ENCODE results near the gene CLEC2A.

CLEC2A gene

DNA sequence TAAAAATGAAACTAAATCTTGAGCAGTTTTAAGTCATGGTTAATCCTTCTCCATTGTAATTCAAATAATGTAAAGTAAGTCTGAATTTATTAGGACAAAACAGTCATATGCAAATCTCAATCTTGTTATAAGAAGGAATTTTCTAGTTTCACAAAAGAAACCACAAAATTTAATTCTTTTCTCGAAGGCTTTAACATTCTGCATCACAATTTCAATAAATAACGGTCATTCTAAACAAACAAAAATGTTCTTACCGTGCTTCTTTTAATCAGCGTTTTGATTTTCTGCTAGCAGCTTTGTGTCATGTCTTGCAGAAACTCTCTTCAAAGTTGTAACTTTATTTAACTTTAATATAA, 63.2 kb downstream of the CLEC2A start:
- no peak for DNase-seq (ENCODE audit: low spot score)
- in situ Hi-C loops (cut with MboI; ENCODE audit: low pct_unique_long_range_greater_than_20kb, low sequenced_read_pairs, unreplicated experiment), result no loop called here
- no peak for TF ChIP-seq CTCF (IDR thresholded peaks at IDR 0.05; ENCODE audit: extremely low read depth, insufficient read depth, missing control alignments)

- DNase-seq (ENCODE audit: low spot score), result no peak
- no peak for TF ChIP-seq CTCF (IDR thresholded peaks at IDR 0.05; ENCODE audit: extremely low read depth, insufficient read depth, missing control alignments)
- in situ Hi-C loops (cut with MboI; ENCODE audit: low pct_unique_long_range_greater_than_20kb, low sequenced_read_pairs, unreplicated experiment), result no loop called here
These were observed 63.8 kb downstream of the CLEC2A start for GRCh38 chr12:9868311-9868801.

DNA sequence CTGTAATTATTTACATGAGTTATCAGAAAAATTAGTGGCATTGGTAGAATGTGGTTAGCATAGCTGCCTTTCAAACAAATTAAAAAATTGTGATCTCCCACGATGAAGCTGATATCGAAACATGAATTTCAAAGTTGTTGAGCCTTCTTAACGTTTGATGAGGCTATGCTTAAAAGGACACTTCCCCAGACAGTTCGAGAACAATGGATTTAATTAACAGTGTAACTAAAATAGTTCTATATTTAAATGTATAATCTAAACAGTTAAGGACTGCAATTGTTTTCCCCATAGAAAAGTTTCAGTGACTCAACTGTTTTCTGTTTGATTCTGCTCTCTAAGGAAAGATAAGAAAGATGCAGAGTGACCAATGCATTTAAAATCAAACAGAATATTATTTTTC, 64.6 kb downstream of the CLEC2A start:
- no peak for TF ChIP-seq CTCF (IDR thresholded peaks at IDR 0.05; ENCODE audit: extremely low read depth, insufficient read depth, missing control alignments)

GRCh38 chr12:9866860-9867269, 65.3 kb downstream of the CLEC2A start:
- no peak for TF ChIP-seq CTCF (IDR thresholded peaks at IDR 0.05; ENCODE audit: extremely low read depth, insufficient read depth, missing control alignments)
- DNase-seq (ENCODE audit: low spot score), result no peak
- in situ Hi-C loops (cut with MboI; ENCODE audit: low pct_unique_long_range_greater_than_20kb, low sequenced_read_pairs, unreplicated experiment), result no loop called here

More for the DNA sequence above, 64.6 kb downstream of the CLEC2A start:
- no peak for DNase-seq (ENCODE audit: low spot score)
- in situ Hi-C loops (cut with MboI; ENCODE audit: low pct_unique_long_range_greater_than_20kb, low sequenced_read_pairs, unreplicated experiment), result no loop called here

DNA sequence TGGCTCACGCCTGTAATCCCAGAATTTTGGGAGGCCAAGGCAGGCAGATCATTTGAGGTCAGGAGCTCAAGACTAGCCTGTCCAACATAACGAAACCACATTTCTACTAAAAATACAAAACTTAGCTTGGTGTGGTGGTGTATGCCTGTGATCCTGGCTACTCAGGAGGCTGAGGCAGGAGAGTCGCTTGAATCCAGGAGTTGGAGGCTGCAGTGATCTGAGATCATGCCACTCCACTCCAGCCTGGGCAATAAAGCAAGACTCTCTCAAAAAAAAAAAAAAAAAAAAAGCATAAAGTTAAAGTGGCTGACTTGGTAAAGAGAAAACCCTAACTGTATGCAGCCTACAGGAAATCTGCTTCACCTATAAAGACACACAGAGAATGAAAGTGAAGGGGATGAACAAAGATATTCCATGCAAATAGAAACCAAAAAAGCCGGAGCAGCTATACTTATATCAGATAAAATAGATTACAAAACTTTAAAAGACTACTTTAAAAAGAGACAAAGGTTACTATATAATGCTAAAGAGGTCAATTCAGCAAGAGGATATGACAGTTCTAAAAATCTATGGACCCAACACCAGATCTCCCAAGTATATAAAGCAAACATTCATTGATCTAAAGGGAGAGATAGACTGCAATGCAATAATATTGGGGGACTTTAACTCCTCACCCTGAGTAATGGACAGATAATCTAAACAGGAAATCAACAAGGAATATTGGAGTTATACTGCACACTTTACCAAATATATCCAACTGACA, 67.1 kb downstream of the CLEC2A start:
- TF ChIP-seq CTCF (IDR thresholded peaks at IDR 0.05; ENCODE audit: extremely low read depth, insufficient read depth, missing control alignments), result no peak
- DNase-seq (ENCODE audit: low spot score), result no peak
- in situ Hi-C loops (cut with MboI; ENCODE audit: low pct_unique_long_range_greater_than_20kb, low sequenced_read_pairs, unreplicated experiment), result no loop called here
